ENCODE results near the gene RSPRY1.

- TF ChIP-seq CTCF (IDR thresholded peaks at IDR 0.05; ENCODE audit: insufficient read depth, low read length) (no peak), POLR2AphosphoS5 (IDR thresholded peaks at IDR 0.05; ENCODE audit: low read depth) (no peak), REST (IDR thresholded peaks at IDR 0.05; ENCODE audit: insufficient replicate concordance, low read depth) (no peak), SPI1 (IDR thresholded peaks at IDR 0.05; ENCODE audit: borderline replicate concordance, low read depth) (no peak), GABPA (IDR thresholded peaks at IDR 0.05; ENCODE audit: low read depth) (no peak)
Observed at GRCh38 chr16:57283214-57283958, 97.3 kb downstream of the RSPRY1 start.

All from HL-60 (cell line).